NOMO-1 (cell line): ENCODE results near the gene PAIP2.
A peak's percentile ranks its signal among the peaks of the same experiment; 100 is the strongest.

Experiments used
- DNase-seq, 2 experiments: peaks; one replicate each; lab custom pipeline; 2025; ENCODE audit not compliant: unreplicated experiment in 2 of 2; lab: John Stamatoyannopoulos, UW

Gene PAIP2

DNA sequence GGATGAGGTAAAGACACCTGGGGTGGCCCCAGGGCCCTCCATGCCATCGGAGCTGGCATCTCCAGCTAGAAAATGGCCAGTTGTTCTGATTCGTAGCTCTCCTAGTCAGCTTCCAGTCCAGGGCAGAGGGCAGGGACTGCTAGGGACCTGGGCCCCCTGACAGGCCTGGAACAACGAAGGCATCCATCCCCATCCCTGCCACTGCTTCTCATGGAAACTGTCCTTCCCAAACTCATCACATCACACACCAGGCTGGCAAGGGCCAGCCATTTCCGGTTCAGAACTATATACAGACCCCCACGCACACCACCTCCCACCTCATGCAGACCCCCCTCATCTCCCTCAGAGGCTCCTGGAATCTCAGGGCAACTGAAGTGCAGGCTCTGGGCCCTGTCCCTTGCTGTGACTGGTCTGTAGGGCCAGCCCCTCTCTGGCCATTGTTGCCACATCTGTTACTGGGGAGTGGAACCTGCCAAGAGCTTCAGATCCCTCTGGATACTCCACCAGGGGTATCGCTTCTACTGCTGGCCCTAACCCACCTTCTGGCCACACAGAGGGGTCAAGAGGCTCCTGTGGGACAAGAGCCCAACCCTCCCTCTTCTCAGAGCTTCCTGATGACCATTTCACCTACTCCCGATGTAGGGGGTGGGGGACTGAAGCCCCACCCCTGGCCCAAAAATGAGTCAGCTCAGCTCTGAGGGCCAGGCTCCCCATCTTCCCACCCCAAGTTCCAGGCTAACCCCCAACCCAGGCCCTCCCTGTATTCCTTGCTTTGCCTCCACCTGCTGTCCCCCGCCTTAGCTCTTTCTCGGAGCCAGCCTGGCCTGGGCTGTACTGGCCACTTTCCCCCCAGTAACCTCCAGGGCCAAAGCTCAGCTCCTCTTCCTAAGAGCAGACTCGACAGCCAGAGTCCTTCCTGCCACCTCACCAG lies 49.2 kb downstream of the PAIP2 start:
- no peak for DNase-seq

DNA sequence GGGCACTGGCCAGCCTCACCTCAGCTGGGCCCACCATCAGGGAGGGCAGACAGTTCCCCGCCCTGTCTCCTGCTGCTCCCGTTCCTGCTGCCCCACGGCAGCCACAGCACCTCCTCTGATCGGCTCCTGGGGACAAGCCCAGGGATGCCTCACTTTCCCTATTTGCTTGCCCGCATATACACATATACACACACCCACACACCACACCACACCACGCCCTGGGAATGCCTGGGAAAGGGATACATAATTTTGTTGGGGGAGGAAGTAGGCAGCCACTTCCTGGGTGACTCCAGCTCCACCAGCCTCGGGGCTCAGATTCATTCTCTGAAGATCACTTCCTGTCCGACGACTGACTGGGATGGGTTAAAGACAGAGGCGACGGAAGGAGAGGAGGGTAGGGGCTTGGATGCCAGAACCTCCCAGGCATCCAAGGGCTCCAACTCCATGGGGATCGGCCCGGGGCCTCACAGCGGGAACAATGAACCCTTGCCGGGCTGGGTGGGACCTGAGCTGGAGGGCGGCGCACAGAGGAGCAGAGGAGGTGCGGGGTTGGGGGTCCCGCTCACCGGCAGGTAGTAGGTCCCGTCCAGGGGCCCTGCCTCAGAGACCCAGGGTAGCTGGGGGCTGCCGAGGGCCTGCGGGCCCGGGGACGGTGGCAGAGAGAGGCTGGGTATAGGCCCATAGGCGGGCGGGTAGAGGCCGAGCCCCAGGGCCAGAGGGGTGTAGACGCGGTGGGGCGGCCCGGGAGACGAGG lies 50.1 kb downstream of the PAIP2 start:
- DNase-seq, result no peak

DNA sequence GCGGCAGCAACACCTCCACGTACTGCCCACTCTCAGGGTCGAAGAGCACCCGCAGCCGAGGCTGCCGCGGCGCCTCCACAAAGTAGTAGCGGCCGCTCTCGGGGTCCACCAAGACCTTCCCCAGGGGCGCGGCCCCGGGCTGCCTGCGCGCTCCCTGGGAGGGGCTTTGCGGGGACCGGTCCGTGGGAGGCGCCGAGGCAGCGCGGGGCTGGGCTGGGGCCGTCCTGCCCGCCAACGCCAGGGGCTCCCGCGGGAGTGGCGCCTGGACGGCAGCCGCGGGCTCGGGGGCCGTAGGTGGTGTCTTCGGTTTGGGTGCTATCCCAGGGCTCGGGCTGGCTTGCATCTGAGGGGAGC lies 50.6 kb downstream of the PAIP2 start:
- no peak for DNase-seq

DNA sequence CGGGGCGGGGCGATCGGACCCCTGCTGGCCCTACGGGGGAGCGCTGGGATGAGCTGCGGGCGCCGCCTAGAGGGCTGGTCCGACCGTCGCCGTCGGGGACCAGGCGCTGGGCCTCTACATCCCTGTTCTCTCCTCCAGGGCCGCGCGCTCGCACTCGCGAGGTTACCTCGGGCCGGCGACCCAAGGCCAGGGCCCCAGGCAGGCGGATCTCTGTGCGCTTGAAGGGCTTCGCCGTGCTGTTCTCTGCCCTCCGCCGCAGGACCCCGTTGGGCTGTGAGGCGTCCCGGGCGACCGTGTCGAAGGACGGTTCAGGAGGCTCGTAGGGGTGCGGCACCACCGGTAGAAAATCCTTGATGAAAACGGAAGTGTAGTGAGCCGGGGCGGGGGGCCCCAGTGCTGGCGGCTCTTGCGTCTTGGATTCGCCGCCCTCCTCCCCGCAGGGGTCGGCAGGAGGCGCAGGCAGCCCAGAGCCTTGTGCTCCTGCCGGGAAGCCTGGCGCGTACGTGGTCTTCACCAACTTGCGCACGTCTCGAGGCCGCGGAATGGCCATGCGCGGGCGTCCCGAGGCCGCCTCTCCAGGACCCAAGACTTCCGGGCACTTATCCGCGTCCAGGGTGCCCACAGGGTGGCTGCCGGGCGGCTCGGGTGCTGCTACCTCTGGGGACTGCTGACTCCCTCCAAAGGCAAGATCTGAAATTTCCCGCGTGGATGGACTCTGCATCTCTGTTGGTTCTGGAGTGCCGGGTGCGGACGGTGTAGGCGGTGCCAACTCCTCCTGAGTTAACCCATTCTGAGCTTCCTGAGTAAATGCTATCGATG lies 51.2 kb downstream of the PAIP2 start:
- peak; percentile 85 to 86 for DNase-seq

DNA sequence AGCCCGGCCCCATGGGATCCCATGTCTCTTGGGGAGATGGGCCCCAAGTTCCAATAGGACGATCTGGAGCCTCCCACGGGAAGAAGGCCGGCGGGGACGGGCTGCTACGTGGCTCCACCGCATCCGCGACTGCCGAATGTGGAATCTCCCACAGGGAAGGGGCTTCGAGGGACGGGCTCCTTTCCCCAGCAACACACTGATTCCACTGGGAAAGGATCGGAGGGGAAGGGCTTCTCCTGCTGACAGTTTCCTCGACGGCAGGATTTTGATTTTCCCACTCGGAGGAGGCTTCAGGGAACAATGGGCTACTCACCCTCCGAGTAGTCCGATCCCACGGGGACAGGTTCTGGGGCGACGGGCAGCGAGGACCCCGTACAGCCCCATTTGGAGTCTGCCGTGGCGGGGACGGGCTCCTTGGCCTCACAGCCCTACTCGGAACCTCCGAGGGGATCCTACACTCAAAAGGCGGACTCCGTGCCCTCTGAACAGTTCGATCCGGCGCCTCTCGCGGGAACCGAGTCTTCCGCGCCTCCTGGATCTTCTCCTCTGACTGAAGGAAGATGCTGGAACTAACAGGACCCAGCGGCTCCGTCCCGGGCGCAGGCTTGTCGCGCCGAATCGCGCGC lies 52.0 kb downstream of the PAIP2 start:
- DNase-seq, result no peak

DNA sequence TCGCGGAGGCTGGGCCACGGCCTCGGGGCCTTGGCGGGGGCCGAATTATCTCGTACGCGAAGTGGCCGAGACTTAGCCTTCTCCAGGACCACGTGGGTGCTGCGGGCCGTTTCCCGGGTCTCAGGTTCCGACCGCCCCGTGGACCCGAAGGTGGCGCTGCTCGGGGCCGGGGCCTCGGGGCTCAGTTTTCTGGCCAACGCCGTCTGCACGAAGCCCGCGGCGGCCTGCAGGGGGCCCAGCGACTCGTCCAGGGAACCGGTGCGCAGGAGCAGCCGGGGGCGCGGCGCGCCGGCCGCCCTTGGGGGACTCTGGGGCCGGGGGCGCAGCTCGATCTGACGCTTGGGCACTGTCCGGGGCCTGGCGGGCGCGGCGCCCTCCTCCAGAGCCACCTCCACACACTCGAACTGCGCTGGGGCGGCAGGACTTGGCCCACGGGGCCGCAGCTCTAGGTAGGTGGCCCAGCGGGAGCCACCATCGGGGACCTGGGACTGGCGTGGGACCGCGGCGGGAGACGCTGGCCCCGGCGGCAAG lies 52.5 kb downstream of the PAIP2 start:
- peak in 1 of 2 experiments; percentile 7 for DNase-seq

DNA sequence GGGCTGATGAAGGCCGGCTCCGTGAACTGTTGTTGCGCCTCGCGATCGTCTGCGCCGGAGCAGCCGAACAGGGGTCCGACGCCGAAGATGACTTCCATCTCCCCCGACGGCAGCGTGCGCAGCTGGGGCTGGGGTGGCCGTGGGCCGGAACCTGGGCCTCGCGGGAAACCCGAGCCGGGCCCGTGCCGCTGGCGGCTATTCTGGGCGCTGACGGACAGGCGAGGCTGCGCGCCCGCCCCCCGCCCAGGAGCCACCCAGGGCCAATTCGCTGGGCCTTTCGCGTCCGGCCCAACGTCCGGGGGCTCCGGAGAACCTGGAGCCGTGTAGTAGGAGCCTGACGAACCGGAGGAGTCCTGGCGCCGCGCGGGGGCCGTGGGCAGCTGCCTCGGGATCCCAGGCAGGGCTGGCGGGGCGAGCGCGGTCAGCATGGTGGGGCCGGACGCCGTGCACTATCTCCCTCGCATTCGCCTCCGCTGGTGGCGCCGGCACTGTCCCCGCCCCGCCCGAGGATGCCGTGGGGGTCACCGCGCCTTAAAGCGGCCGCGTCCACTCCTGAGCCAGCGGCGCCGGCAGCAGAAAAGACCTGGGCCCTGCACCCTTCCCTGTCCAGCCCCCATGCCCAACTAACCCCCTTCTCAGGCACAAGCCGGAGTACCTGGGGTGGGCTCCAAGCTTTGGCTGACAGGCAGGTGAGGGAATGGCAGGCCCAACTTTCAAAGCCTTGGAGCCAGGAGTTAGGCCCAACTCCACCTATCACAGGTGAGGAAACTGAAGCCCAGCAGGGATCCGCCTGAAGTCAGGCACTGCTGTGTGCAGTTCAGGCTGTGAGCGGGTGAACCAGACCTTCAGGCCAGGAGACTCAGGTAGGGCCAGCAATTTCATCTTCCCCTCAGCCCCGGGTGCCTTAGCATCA lies 53.3 kb downstream of the PAIP2 start, which contains the start of gene PROB1:
Gene PROB1 (minus strand): TSS at position 451 of the 913 bp plus-strand sequence. CDS start 23 bp downstream, at position 428.
- DNase-seq, result no peak

DNA sequence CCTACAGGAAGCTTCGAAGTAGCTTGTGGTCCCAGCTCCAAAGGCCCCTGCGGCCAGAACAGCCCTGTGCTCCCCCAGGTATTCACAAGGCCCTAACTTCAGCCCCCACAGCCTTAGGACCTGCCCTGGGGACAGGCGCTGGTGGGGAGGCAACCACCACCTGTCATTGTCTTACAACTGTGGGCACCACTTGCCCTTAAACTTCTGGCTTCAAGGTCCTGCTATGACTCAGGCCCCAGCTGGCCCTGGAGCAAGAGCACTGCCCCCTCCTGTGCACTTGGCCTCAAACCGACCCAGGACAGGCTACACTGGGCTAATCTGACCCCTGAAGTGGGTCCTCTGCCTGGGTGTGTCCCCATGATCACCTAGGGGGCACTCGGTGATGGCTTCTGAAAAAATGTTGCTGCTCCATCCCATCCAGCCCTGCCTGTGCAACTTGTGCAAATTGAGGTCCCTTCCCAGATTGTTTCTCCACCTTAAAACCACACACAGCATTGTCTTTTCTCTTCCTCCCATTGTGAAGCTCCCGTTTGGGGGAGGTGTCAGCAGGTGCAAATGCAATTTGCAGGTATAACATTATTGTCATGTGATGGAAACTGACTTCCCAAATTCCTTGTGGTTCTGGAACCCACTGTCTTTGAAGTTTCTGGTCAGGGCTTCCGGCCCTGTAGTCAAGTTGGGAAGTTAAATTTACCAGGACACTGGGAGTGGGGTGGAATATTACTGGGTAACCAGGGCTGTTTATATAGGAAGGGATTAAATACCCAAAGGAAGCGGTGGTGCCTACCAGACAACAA lies 54.4 kb downstream of the PAIP2 start:
- no peak for DNase-seq

DNA sequence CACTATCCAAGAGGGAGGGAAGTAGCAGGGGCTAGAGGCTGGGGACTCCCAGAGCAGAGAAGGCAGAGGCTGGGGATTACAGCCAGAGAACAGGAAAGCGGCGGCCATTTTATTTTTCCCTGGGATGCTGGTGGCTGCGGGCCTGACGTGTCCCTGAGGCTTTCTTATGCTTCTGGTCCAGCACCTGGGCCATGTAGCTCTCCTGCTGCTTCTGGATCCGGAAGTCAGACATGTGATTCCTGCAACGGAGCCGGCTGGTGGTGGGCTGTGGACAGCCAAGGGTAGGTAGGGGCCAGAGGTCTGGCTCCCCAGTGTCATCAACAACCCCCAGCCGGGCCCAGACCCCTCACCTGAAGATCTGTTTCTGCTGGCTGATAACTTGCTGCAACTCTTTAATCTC lies 55.0 kb downstream of the PAIP2 start:
- no peak for DNase-seq

DNA sequence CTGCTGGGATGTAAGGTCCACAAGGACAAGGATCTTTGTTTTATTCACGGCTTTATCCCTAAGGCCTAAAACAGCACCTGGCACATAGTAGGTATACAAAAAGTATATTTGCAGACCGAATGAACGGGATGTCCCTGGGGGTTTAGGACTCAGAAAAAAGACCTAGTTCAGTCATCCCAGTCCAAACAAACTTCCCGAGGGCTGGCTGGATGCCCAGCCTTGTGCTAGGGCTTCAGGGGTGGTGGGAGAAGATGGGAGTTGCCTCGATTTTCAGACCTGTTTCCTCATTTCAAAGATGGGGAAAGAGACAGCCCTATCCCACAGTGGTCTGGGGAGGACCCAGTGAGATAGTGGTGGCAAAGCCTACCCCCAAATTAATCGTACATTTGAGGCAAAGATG lies 56.3 kb downstream of the PAIP2 start:
- DNase-seq, result no peak

DNA sequence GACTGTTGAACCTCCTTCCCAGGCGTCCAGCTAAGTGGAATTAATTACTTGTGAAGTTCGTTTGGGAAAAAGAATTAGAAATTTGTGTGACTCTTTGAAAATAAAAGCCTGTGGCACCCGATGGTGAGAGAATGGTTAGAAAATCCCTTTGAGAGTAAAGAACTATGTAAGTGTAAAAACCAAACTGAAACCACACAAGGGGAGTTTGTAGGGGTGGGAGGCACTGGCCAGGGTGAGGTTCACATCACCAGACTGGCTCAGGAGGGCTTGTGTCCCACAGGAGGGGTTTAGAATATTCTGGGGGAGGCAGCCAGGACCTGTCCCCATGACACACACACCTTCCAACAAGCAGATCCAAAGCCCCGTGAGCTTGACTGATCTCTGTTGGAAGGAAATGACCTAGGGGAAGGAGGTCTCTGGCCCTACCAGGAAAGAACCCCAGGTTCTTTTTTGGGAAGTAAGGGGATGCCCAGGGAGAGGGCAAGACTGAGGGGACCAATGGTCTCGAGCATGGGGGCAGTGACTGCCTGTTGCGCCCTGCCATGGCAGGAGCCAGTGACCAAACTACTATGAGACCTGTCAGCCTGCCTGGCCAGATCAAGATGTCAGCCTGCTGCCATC lies 58.0 kb downstream of the PAIP2 start:
- no peak for DNase-seq

DNA sequence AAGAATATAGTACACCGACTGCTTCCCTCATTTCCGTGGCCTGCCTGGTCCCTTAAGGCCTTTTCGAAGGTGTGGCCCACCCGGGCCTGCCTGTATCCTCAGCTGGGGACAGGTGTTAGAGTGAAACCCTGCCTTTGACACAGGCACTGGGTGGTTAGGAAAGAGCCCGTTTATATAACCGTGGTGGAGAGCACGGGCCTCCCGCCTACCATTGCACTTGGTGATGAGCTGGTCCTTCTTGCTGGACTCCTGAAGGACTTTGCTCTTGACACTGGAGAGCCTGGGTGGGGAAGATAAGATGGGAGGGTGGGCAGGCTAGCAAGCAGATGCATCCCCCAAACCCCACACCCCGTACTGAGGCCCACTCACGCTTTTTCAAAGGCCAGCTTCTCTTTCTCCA lies 59.9 kb downstream of the PAIP2 start:
- no peak for DNase-seq

DNA sequence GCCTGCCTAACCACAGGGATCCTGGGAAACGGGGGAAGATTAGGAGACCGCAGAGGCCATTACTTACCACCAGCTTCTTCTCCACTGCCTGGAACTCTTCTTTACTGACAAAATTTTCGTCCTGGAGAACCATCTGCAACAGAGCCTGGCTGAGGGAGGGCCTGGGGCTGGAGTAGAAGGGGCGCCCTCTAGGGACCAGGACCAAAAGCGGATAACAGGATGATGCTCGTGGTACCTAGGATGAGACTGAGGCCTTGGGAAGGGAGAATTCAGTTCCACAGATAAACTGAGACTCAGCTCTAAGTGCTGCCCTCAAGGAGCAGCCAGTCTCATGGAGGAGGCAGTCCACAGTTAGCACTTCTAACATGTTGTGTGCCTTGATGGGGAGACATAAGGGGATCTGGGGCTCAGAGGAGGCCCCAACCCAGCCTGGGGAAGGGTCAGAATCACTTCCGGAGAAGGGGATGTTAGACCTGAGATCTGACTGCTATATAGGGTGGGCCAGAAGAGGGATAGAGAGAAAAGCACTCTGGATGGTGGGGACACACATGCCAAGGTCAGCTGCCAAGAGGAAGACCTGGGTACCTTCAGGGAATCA lies 61.0 kb downstream of the PAIP2 start:
- DNase-seq, result peak in 1 of 2 experiments; percentile 2

DNA sequence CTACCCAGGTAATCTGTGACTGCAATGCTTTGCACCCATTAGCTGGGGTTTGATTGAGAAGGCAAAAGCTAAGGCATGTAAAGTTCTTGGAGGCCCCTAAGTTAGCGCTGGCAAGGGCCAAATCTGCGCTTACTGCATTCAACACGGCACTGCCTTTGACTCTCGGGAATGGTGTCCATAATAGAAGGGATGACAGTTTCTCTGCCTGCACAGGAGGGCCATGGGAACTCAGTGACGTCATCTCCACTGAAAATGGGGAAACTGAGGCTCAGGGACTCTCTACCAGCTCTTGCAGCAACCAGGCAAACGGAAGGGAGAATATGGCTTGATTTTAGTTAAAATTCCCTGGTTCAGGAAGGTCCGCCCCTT lies 61.7 kb downstream of the PAIP2 start:
- DNase-seq, result no peak

DNA sequence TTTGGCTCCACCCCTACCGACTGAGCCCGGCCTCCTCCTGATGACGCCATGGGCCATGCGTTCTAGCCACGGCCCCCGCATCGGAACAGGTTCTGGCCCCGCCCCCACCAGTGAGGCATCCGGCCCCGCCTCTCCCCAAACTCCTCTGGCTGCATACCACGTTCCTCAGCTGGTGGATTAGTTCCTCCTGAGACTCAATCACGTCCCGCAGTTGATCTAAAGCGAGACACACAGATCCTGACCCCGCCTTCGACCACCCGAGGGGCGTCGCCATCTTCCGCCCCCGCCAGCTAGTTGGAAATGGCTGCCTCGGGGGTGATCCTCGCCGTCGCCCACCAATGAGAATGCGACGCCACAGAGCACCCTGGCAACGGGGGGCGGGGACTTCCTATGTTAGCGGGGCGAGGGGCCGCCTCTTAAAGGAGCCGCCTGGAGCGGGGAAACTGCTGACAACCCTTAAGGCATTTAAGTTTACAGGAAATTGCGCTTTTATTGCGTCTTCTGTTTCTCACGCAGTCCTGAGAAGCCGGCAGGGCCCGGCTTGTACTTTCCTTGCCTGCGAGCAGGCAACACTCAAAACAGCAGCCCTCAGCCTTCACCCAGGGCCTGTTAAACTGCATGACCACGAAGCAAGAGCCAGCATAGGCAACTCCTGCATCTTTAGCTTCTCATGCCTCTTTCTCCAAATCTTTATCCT lies 62.3 kb downstream of the PAIP2 start, which contains the start of gene SPATA24:
Gene SPATA24 (minus strand): TSS at position 303 of the 697 bp plus-strand sequence. CDS start 29 bp downstream, at position 274.
- DNase-seq, result peak; percentile 98 to 99

DNA sequence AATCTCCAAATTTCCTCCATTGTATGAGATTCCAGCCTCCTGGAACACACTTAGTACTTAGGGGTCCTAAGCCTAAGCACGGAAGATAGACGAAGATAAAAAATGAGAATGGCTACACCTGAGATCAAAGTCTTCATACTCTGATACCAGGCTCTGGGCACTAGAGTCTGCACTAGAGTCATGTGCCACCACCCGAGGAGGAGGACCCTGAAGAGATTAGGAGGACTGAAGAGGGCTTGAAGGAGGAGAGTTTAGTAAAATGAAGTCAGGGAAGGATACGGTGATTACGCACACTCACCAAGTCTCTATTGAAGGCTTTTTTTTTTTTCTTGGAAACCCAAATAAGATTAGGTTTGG lies 62.8 kb downstream of the PAIP2 start:
- DNase-seq, result no peak

DNA sequence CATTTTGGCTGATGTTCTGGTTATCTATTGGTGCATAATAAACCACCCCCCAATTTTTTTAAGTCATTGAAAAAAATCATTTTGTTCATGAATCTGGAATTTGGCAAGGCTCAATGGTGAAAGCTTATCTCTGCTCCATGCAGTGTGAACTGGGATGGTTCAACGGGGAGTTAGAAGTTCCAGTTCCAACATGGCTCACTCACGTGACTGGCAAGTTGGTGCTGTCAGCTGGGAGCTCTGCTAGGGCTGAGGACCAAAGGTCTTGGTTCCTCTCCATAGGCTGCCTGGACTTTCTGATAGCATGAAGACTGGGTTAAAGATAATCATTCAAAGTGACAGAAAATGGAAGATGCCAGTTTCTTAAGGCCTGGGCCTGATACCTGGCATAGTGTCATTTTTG lies 65.3 kb downstream of the PAIP2 start:
- DNase-seq, result no peak
